CD4-positive, alpha-beta T cell treated with Interleukin-12 subunit alpha and Interleukin-12 subunit beta, for 1 hour (primary cell): Measurements from ENCODE around the gene BAZ2B.

Source experiments
- DNase-seq: peaks from one replicate; pipeline ENCODE4 v3.0.0-alpha.2; 2020

The BAZ2B gene

DNA sequence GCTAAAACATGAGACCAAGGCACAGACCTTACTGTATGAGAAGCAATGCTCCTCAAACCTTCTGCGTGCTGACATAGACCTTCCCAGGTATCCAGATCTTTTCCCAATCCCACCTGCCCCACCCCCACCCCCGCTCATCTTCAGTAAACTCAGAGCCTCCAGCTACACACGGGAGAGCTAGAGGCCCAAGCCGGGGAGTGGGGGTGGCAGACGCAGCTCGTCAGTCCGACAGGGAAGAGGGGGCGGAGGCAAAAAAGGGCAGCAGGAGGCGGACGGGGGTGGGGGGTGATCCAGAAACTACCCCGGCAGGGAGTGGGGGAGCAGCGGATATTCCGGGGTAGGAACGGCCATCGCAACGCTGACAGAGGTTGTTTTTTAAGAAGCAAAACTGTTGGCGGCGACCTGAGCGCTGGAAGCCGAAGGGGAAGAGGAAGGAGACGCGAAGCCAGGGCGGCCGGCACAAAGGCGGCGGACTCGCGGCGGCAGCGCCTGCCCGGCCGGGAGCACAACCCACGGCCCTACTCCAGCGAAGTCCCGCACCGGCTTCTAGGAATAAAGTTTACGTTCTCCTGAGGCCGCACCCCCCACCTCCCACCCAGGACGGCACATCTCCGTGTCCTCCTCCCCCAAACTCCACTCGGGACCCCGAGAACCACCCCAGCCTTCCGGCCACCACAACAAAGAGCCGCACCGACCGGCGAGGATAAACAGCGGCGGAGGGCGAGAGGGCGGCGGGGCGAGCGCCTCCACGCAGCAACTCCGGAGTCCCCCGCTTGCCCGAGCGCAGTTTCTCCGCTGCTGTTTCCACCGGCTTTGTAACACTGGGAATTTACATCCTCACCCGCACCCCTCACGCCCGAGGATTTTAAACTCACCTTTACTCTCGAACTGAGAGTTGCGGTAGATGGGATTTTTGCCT is 722 bp downstream of the BAZ2B start:
- peak; percentile 32 for DNase-seq

DNA sequence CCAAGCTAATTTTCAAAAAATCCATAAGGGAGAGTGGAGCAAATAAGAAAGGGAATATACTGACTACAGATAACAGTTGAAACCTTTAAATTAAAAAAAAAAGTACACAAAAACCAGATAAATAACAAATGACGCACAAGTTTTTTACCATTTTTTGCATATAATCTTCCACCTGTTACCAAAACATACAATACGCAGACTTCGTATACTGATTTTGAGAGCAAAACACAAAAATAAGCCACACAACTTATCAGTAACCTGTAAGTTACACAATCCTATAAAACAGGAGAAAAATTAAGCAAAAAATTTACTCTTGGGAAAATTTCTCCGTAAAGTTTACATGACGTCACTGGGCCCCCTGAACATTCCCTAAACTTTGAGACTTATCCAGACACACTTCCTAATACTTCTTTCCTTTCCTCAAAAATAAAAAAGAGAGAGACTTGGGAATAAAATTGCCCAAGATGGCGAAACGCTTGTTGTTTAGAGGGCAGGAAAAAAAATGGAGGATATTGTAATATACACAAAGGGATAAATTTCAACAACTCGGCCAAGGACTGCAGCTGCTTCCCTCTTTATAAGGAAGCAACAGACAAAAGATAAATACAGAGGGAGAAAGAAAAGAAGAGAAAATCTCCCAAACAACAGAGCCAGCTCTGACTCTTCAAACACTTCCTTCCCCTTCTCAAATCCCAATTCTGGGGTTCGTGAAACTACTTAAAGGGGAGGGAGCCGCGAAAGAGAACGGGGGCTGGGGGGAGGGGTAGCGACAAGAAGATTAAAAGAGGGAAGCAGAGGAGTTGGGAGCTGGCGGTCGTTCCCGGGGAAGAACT is 1.6 kb downstream of the BAZ2B start:
- peak; percentile 5 for DNase-seq

DNA sequence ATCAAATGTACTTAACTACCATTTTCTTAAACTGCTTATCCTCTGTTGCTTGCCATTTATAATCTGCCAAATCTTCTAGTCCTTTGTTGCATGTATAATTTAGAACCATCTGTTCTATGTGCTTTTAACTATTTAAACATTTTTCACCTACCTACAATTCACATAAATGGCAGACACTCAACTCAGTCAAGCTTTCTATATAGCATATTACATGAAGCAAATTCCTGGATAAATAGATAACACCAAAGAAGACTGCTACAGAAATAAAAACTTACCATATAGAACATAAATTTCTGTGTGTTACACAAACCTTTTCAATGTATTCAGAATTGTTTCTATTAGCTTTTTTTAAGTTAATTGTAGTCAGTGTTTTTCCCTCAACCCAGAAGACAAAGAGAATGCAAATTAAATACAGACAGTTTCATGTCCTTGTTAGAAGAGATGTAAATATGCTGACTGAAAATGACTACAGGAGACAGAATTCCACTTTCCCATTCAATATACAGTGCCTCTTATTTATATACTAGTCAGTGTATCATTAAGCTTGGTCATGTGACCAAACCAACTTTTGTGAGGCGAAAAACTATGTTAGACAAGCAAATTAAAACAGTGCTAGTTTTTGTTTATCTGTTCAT is 2.6 kb downstream of the BAZ2B start:
- no peak for DNase-seq

DNA sequence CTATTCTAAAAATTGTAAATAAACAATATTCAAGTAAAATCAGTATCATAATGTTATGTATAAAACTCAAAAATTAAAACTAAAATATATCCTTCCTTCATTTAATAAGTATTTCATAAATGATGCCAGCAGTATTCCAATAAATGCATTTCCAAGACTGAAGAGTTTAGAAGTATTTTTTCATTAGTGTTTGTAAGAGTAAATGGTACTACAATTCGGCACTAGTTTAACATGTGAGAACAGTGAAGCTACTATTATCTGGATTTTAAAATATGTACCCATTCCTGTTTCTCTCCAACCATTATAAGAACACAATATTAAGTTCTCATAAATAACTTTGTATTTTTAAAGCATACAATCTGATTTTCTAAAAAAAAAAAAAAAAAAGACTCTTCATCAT is 3.3 kb downstream of the BAZ2B start:
- DNase-seq: no peak

DNA sequence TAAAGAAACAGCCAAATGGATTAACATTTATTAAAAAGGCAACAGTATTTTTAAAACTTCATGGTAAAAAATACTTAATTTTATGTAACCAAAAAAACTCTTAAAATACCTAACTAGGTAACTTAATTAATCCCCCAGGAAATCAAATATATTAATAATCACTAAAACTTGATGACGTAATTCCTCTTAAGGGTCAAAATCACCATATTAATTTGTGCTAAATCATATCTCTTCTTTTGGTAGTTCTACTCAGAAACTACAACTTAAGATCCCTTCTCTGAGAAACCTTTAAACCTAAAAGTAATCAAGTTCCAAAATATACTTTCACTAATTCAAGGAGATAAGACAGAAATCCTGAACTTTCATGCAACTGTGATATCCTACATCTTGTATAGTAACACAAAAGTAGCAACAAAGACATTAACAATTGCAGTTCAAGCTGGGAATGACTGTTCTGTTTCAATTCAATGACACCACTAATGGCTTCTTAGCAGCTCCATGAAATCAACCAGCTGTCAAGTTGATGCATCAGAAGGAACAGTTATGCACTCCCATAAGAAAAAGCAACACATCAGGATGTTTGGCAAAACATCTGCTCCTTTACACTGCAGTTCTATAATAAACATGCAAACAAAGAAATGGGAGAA is 4.0 kb downstream of the BAZ2B start:
- no peak for DNase-seq

DNA sequence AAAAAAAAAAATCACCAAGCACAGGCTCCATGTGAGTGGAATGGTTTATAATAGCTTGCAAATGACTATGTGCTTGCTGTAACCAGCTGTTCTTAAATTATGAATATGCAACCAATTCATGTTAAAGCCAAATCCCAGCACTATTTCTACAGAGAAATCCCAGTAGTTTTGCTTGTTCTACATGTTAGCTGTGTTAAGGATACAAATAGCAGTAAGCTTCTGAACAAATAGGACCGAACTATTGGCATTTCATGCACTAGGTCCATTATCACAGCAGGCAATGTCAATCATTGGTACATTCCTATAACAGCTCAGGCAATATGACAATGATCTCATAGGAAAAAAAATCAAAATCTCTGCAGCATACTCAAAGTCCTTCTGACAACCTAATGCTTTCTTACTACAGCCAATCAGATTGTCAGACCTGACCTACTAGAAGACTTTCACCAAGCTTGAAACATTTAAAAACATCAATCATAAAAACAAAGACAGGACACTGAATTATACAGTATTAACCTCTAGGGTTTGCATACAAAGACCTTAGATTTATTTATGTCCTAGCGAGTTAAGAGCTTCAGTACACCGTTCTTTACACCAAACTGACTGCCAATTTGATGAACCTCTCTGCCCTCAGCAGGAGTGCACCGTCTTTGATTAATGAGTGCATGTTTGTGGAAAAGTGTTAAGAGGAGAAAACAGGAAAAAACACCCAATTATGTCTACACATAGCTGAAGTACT is 6.4 kb downstream of the BAZ2B start:
- no peak for DNase-seq

DNA sequence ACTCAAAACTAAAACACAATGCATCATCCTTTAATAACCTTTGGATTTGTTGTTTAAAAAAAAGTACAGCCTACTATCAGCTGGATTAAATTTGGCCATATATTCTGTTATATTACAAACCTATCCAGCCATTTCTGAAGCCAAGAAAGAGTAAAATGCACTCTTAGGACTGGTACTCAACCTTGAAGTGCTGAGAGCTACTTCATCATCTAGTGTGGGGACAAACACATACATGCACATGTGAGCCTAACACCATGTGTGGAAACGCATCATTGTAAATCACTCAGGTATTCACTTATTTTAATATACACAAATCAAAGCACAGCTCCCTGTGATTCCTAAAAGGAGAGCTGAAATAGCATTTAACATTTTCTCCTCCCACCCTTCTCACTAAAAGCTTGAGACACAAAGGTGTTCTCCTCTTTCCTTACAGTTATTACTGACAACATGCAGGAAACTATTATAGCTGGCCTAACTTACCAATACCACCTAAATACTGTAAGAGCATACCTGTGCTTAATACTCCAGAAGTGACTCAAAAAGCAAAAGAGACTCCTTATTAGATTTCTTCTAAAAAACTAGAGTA is 7.5 kb downstream of the BAZ2B start:
- DNase-seq: no peak

DNA sequence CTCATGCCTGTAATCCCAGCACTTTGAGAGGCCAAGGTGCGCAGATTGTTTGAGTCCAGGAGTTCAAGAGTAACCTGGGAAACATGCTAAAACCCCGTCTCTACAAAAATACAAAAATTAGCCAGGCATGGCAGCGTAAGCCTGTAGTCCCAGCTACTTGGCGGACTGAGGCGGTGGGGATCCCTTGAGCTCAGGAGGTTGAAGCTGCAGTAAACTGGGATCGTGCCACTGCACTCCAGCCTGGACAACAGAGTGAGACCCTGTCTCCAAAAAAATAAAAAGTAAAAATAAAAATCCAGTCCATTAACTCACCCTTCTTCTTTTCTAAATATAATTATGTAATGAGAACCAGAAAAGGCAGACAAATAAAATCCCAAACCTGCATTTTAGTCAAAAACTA is 8.2 kb downstream of the BAZ2B start:
- no peak for DNase-seq

DNA sequence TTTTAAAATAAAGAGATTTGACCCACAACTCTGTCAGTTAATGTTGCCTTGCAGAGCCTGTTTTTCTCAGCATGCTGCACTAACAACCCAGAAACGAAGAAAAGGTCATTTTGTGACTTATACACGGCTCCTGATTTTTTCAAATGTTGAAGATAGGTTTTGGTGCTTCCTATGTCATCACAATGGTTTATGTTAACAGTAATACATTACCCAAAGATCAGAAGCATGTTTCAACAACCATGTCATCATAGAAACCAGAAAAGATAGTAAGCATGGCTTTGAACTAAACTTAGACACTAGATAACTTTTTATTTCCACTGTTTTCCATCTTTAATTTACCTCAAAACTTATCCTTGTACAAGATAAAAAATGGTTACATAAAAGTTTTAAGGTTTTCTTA is 10.1 kb downstream of the BAZ2B start:
- no peak for DNase-seq

DNA sequence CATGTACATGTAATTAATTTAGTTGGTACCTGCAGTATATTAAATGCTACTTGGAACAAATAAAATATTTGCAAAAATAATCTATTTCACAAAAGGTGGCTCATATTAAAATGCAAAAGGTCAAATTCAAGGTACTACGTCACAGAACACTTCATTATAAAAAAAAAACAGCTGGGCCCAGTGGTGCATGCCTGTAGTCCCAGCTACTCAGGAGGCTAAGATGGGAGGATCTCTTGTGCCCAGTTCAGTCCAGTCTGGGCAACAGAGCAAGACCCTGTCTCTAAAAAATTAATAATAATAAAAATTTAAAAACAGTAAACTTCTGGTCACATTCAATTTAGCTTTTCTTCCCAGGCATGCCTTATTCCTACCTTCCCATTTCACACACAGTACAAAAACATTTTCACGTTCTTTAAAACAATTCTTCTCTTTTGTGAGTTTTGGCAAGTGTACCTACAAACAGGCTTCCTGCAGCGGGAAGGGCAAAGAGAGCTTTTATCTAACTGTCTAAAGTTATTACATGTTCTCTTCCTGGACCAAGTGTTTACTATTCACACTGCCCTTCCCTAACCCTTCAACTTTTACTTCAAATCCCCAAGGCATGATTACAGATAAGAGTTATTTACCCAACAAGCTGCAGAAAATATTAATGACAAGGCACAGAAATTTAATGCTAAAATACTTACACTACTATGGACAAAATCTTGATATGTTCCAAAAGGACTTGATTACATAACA is 10.7 kb downstream of the BAZ2B start:
- no peak for DNase-seq

DNA sequence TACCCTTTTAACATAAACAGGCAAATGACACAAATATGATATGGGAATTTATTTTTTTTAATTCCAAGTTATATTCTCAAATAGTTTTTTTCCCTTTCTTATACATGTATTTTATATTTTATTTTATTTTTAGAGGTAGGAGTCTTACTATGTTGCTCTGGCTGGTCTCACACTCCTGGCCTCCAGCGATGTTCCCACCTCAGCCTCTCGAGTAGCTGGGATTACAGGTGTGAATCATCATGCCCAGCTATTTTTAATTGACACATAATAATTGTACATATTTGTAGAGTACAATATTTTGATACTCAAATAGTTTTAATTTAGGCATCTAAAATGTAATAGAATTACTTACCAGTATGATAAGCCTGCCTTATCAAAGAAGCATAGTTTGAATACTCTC is 12.2 kb downstream of the BAZ2B start:
- no peak for DNase-seq

DNA sequence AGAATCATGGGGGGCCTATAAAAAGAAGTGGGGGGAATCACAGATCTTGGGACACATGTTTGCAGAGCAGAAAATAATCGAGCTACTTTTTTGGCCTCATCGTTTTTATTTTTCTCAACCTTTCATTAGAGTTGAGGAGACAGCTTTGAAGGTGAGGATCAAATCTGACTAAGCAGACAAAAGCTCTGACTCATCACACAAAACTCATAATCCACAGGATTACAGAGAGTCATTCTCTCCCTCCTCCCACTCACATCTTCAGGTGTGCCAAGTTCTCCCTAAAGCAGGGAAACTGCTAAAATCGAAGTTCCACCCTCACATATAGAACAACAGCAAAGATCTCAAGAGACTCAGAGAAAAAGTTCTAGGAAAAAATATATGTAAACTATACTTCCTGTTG is 15.6 kb downstream of the BAZ2B start:
- DNase-seq: no peak

DNA sequence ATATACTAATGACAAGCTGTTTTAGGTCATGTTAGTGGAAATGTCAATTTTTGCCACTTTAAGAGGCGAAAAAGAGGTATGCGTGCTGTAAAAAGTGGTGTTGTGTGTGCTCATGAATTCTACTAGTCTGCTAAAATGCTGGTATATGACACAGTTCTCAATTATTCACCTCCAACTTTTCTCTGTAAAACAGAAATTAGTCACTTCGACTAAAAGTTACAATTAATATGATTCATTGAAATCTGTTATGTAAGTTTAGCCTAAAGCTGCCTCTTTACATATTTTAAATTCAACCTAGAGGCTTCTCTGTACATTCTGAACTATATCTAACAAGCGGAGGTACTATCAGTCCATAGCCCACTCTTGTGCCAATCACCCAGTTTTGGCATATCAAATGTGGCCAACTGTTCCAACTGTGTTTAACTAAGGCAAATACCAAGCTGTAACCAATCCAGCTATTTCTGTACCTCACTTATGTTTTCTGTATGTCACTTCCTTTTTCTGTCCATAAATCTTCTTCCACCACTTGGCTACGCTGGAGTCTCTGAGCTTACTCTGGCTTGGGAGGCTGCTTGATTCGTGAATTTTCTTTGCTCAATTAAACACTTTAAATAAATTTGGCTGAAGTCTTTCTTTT is 20.8 kb downstream of the BAZ2B start:
- DNase-seq: no peak

DNA sequence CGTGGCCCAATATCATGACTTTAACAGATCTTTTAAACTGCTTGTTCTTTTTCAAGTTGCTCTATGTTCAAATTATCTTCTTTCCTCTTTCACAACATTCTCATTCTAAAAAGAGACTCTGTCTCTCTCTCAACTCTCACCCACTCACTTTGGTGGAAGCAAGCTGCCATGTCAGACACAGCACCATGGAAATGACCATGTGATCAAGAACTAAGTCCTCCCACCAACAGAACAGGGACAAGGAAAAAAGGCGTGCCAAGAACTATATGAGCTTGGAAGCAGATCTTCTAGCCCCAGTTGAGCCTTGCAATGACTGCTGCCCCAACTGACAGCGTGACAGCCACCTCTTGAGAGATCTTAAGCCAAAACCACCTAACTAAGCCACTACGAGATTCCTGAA is 23.9 kb downstream of the BAZ2B start:
- DNase-seq: no peak

DNA sequence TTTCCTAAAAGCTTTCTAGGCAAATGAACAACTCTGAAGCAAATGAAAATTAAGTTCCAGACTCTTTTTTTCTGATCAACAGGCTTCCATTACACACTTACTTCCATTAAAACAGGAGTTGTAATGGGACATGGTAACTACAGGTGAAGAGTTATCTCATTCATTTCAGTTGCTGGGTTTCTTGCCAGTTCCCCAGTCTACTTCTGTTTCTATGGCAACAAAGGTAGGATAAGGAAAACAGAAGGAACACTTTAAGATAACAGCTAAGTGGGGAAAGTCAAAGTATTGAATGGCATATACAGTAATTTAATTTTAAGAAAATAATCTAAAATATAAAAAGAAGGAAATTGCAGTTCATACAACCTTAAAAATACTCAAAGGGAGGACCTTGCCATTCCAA is 25.1 kb downstream of the BAZ2B start:
- DNase-seq: no peak

DNA sequence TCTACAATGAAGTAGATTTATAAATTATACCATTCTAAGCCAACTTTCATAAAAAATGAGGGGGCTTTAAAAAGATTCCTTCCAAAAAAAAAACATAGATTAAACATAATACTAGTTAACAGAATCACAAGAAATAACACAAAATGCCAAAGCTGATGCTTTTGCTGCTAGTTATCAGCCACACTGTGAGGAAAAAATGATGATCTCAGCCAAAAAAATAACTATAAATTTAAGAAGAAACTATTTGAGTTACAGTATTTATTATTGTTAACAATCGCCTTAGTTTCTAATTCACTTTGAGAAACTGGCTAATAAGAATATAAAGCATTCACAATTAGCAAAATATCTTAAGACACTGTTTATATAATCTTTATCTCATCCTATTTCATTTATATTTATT is 27.1 kb downstream of the BAZ2B start:
- no peak for DNase-seq

DNA sequence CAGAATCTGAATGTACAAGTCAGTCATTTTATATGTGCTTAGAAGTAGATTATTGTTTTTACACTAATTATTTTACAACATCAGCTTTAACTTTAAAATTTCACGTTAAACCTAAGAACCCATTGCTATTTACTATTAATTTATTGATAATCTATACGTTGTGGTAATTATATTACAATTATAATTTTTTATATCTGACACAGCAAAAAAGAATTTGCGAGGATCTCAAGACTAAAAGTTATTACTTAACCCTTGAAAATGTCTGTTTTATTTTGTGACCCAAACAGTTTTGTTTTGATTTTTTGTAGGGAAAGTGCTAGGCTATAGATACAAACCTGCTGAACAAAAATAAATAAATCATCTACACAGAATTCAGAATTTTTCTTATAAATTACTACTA is 30.3 kb downstream of the BAZ2B start:
- DNase-seq: no peak

DNA sequence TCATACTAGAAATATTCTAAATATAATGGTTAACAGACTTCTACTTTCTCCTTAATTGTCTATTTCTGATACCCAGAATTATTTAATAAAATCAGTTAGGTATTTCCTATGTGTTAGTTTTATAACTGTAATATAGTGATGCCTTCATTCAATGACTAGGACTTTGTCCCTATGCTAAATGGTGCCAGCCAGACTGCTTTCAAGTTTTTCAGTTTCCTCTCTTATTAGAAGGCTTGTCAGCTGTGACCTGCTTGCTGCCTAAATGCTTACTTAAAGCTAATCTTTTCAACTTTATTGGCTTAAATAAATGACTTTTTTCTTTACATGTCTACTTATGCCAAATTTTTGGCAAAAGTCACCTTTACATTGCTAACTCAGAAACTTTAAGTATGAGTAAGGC is 30.7 kb downstream of the BAZ2B start:
- no peak for DNase-seq

DNA sequence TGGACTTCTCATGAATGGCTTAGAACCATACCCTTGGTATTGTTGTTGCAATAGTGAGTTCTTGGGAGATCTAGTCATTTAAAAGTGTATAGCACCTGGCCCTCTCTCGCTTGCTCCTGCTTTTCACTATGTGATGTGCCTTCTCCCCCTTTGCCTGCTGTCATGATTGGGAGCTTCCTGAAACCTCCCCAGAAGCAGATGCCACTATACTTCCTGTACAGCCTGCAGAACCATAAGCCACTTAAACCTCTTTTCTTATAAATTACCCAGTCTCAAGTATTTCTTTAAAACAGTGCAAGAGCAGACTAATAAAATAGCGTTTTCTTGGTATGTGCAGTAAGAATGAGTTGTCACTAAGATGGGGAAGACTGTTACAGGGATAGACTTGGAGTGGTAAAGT is 31.6 kb downstream of the BAZ2B start:
- no peak for DNase-seq

DNA sequence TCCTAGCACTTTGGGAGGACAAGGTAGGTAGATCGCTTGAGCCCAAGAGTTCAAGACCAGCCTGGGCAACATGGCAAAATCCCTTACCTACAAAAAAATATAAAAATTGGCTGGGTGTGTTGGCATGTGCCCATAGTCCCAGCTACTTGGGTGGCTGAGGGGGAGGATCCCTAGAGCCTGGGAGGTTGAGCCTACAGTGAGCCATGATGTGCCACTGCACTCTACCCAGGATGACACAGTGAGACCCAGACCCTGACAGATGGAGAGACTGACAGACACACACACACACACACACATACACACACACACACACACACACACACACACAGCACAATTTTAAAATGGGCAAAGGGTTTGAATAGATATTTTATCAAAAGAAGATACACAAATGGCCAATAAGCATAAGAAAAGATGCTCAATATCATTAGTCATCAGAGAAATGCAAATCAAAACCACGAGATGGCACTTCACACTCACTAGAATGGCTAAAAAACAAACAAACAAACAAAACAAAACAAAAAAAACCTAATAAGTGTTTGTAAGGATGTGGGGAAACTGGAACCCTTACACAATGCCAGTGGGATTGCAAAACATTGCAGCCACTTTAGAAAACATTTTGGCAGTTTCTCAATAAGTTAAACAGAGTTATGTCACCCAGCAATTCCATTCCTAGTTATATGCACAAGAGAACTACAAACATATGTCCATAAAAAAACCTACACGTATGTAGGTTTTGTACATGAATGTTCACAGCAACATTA is 42.3 kb downstream of the BAZ2B start:
- no peak for DNase-seq
